ENCODE results near the gene MRPS10.
"Not testable (repeated sequence)": the region's sequence is repeated elsewhere in the genome, so short reads cannot be mapped to it uniquely, and the experiment has no call there.

MRPS10 gene

DNA sequence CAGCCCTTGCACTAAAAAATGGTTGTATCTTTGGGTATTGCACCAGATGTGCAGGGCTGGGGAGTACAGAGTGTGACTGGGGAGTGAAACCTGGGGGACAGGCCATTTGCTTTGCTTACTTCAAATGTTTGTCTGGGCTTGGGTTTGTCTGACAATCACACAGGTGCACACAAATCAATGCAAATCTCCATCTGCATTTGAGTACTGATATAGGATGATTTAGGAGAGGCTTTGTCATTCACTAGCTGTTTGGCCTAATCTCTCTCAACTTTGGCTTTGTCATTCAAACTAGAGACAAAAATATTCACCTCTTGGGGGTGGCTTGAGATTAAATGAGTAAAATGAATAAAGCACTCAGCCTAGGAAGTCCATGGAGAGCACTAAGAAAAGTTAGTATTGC, 40.7 kb downstream of the MRPS10 start:
- DNase-seq (ENCODE audit: low read depth), result no peak

DNA sequence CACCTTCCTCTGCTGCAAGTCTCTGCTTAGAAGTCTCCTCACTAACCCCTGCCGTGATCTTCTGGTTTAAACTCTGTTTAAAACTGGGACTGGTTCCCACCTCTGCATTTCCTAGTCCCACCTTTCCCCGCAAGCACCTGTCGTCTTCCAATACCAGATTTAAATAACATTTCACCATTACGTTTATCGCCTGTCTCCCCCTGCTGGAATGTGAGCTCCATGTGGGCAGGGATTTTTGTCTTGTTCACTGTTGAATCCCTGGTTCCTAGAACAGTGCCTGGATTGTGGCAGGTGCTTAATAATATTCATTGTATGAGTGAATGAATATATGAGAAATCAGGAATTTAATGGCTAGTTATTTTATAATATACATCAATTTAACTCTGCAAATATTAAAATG, 41.8 kb downstream of the MRPS10 start:
- no peak for DNase-seq (ENCODE audit: low read depth)

DNA sequence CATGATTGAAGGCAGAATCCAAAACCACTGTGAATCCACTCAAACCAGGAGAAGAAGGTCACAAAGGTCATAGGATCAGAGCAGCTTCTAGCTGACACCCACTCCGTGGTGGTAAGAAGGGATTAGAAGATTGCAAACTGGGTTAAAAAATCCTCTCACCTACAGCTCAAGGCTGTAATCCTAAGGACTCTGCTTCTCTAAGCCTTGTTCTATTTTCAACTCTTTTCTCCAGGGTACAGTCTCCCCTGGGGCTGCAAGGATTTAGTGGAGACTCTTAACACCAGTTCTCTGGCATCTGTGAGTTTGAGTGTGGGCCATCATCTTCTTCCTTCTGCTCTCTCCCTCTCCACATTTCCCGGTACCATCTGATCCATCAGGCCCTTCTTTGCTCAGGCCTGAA, 44.6 kb downstream of the MRPS10 start, which contains the start of gene GUCA1A:
TSS of gene GUCA1A (plus strand) at position 264 of the 400 bp plus-strand sequence. CDS start 250 bp downstream, outside the sequence.
- DNase-seq (ENCODE audit: low read depth), result no peak

DNA sequence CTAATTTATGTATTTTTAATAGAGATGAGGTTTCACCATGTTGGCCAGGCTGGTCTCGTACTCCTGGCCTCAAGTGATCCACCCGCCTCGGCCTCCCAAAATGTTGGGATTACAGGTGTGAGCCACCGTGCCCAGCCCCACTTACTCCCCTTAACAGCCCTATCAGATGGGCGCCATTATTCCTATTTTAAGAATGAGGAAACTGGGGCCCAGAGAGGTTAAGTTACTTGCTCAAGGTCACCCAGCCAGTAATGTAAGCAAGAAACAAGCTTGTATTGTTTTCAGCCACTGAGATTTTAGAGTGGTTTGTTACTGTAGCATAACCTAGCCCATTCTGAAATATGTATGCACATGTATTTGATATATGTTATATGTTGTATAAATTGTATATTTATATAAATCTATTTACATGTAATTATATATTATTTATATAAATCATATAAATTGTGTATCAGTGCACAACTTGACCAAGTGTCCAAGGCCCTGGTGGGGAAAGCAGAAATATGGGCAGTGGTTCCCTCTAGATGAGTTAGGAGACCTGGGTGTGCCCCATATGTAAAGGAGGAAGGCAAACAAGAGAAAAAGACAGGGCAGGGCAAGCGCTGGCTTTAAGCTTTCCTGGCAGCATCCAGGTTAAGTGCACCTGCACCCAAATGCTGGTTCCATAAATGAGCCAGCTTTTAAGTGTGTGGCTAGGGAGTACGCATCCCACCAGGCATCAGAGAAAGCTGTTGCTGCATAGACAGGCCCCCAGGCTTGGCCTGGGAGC, 45.7 kb downstream of the MRPS10 start:
- no peak for DNase-seq (ENCODE audit: low read depth)

DNA sequence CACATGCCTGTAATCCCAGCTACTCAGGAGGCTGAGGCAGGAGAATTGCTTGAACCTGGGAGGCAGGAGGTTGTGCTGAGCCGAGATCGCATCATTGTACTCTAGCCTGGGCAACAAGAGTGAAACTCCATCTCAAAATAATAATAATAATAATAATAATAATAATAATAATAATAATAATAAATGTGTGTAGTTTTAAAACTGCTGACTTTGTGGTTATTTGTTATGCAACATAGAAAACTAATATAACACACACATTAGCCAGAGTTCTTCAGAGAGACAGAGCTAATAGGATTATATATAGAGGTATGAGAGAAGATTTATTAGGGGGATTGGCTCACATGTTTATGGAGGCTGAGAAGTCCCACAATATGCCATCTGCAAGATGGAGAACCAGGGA, 47.9 kb downstream of the MRPS10 start:
- not testable (repeated sequence) for DNase-seq (ENCODE audit: low read depth)

DNA sequence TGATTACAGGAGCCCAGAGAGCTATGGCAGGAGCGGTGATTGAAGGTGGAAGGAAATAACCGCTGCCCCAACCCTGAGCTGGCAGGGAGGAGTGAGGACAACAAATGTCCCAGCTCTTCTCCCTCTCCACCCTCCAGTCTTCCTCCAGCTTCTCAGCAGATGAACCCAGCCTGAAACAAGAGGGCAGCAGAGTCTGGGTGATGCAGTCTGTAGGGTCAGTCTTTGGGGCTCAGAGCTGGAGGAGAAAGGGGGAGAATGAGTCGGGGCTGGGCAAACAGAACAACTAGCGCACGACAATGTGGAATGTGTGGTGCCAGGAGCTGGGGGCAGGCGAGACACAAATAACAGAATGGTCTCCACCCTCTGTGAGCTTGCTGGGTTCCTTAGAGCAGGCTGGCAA, 49.0 kb downstream of the MRPS10 start:
- no peak for DNase-seq (ENCODE audit: low read depth)

DNA sequence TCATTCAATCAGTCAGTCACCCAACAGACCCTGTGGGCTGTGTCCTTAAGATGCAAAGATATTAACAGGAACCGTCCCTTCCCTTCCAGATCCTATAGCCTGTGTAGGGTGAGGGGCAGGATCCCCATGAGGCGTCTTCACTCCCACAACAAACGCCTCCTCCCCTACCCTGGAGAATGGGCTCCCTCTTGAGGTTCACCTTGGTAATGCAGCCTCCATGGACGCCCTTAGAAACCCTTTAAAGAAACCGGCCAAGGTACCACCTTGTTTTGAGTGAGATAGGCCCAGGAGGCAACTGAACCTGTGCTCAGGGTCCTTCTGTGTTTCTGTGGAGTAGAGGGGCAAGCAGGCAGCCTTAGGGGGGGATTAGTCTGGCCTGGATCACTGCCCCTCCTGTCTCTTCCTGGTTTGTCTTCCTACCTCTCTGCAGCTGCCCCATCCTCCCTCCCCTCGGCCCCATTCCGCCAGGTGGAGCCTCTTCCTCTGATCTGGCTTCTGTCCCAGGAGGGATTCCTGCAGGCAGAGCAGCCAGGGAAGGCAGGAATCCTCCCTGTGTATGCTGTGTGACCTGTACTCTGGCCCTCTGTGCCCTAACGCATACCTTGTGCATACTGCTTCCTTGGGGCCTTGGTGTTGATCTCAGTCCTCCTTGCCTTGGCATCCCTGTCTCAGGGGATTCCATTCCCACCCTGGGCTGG, 51.1 kb downstream of the MRPS10 start:
- no peak for DNase-seq (ENCODE audit: low read depth)

DNA sequence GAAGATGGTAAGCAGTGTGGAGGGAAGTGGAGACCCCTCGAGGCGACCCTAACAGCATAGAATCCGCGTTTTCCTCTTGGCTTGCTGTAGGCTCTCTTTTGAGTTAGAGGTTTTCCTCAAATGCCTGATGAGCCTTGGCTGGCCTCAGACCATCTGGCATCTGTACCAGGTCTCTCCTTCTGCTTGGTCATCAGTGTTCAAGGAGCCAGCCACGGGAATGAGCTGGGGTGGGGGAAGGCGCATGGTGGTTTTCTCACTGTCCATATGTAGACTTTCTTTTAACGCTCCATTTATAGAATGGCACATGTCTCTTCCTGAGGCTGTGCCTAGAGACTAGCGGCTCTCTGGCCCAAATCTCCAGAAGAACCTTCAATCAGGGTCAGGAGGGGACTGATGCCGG, 52.6 kb downstream of the MRPS10 start:
- peak; percentile 39 for DNase-seq (ENCODE audit: low read depth)

DNA sequence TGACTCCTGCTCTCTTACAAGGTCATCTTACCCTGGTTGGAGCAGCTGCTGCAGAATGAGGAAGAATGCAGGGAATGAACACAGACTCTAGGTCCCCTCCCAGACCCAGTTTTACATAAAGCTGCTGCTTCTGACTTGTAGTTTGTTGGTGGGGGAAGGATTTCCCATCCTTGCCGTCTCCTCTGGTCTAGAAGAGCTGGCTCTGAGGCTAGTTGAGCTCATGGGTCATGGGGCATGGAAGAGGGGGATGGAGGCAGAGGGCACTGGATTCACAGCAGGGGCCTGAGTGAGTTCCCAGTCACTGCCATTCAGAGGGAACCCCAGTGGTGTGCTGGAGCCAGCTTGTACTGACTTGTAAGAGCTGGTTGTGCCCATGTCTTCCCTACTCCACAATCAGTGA, 53.7 kb downstream of the MRPS10 start:
- no peak for DNase-seq (ENCODE audit: low read depth)

DNA sequence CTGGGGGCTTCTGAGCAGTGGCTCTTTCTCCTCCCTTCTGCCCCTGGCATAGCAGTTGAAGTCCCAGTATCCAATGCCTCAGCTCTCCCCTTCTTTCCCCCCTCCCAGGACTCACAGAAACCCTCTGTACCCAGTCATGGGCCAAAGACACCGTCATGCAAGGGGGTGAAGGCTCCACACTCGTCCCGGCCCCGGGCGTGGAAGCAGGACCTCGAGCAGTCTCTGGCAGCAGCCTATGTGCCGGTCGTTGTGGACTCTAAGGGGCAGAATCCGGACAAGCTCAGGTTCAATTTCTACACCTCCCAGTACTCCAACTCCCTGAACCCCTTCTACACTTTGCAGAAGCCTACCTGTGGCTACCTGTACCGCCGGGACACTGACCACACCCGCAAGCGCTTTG, 54.8 kb downstream of the MRPS10 start:
- no peak for DNase-seq (ENCODE audit: low read depth)

DNA sequence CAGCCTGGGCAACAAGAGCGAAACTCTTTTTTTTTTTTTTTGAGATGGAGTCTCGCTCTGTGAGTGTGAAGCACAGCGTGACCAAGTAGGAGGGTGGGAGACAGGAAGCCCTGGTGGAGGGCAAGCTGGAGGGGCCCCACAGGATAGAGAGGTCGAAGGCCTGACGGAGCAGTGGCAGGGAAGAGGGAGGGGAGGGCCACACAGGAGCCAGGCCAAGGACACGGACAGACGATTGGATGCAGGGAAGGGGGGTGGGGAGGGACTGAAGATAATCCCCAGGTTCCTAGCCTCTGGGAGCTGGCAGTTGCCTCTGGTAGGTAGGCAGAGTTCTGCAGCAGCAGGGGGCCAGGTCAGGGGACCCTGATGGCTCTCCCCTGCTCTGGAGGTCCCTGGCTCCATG, 55.3 kb downstream of the MRPS10 start:
- no peak for DNase-seq (ENCODE audit: low read depth)

DNA sequence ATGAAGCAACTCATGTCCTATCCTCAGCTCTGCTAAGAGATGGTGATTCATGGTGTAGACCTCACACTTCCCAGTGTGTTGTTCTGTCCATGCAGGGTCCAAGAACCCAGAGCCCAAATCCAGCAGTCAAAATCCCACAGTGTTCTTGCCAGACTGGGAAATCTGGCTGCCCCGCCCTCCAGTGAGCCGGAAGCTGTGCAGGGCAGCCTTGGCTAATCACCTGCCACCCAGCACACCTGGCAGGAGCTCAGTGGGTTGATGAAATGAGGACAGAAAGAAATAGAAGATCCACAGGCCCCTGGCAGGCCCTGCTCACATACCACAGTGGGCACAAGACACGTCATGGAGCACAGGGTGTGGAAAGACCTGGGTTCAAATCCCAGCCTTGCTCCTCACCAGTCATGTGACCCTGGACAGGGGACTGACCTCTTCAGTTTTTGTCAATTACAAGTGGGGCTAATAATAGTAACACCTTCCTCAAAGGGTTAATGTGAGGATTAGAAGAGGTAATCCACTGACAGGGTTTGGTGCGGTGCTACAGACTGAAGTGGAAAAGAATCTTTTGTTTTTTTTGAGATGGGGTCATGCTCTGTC, 58.1 kb downstream of the MRPS10 start:
- no peak for DNase-seq (ENCODE audit: low read depth)

DNA sequence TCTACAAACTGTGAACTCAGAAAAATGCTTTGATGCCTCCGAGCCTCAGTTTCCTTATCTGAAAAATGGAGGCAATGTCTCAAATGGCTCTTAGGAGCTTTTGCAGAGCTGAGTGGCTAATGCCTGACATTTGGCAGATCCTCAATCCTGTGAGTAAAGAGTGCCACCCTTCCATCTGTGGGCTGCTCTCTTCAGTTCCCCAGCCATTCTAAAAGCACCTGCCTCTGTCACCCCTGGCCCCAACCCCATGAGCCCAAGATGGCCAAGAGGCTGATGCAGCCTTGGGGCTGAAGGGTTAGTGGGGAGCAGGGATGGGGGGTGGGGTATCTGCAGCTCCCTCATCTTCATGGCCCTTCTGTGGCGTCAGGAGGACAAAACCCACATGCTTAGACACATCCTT, 59.0 kb downstream of the MRPS10 start:
- DNase-seq (ENCODE audit: low read depth), result no peak

DNA sequence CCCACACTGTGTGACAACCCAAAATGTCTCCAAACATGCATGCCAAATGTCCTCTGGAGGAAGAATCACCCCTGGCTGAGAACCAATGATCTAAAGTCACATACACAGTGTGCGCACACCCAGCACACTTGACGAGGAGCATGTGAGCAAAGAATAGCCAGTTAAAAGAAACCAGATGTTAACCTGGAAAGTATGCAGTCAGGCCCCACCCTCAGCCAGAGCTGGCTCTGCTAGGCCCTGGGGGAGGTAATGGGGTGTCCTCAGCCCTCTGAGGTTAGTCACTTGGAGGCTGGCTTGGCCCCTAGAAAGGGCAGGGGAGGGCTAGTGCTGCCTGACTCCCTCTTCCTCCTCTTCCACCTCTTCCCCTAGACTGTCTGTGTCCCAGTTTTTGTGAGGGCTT, 59.6 kb downstream of the MRPS10 start:
- DNase-seq (ENCODE audit: low read depth), result no peak
